ENCODE measurements around the gene CANX. TPM values are rescaled to one million over a fixed set of nuclear protein-coding genes. Genes with fewer than 3 reads are reported as not detected.

CANX gene
- total and polyA plus RNA-seq, 9 of the 15 experiments (the other 6 are each of a cell fraction or from before 2014, with no cell fraction given), result 155 to 893 (median 589) TPM

DNA sequence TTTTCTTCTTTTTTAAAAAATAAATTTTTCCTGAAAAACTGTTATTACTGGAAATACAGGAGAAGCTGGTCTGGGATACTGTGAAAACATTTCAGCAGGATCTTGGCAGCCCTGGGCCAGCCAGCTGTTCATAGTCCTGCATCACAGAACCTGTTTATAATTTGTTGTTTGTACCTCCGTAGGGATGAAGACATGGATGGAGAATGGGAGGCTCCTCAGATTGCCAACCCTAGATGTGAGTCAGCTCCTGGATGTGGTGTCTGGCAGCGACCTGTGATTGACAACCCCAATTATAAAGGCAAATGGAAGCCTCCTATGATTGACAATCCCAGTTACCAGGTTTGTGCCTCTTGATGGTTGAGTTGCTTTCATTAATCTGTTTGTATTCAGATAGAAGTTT, 21.5 kb downstream of the CANX start:
- WGBS (ENCODE audit: insufficient coverage, low coverage, missing lambda C conversion rate), result 90% methylated on average over 2 of the region's 2 CpGs
- ATAC-seq, result no peak

DNA sequence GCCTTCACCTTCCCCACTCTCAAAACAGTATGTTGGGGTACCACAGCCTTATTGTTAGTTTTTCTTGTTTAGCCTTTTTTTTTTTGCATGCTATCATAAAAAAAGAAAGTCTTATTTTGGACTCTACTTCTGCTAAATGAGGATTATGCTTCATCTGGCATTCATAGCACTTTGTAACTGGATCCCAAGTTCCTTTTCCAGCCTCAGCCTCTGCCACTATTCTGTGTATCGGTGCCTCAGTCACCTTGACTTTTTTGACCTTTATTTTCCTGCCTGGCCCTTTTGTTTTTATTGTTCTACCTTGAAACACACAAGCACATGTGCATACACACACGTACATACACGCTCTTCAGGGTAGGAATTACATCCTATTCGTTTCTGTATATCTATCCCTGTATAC, 25.4 kb downstream of the CANX start:
- CTCF ChIA-PET (ENCODE audit: low intra/inter-chr PET ratio), result no interaction called here

More for the DNA sequence above, 21.5 kb downstream of the CANX start:
- Histone ChIP-seq H3K36me3 (ENCODE audit: control insufficient read depth, insufficient read depth, low read length) (peaks cover 93% of the 10 kb centered on the region), H3K9me3 (replicated peaks; ENCODE audit: control insufficient read depth, insufficient read depth, low read depth, low read length) (no peaks in the 10 kb centered on the region), H3K27ac (ENCODE audit: extremely low read depth, low read depth, low read length) (no peak overlapping the region), H3K4me2 (ENCODE audit: insufficient read depth, low read length) (no peak overlapping the region), H3K9ac (ENCODE audit: insufficient read depth in 1 of 2, low read depth in 2 of 2, low read length in 2 of 2) (no peak overlapping the region), H3K27me3 (ENCODE audit: control insufficient read depth in 2 of 2, insufficient read depth in 2 of 2, low read length in 2 of 2) (no peaks in the 10 kb centered on the region), H3K4me3 (no peak overlapping the region), H4K20me1 (replicated peaks; ENCODE audit: control insufficient read depth, insufficient read depth, low read length) (no peaks in the 10 kb centered on the region; the same call in 1 of the 2 replicates), H3K9me1 (ENCODE audit: control insufficient read depth, insufficient read depth, low read length) (no peaks in the 10 kb centered on the region), H3K79me2 (ENCODE audit: control insufficient read depth, insufficient read depth, low read length) (peaks cover 42% of the 10 kb centered on the region), H3K4me1 (replicated peaks in 1 of 2; ENCODE audit: control insufficient read depth in 2 of 2, insufficient read depth in 2 of 2, low read length in 2 of 2) (no peaks in the 10 kb centered on the region), H2AFZ (ENCODE audit: low read depth, low read length) (no peak overlapping the region)
- ChIA-PET POLR2A (interaction anchor here (0.8 to 2.2 kb wide), 3 partner anchors 10 to 18 kb away, joined by 4 to 10 read pairs (median 4); no protein-coding TSS in a partner anchor), CTCF (ENCODE audit: low intra/inter-chr PET ratio) (no interaction called here)
- no peak for DNase-seq (ENCODE audit: extremely low read depth in 1 of 4, low spot score in 3 of 4)
- BruUV-seq (replicated peaks), result no TSS peak
- TF ChIP-seq SETDB1 (IDR thresholded peaks at IDR 0.05; ENCODE audit: low read length), result no peak
- no peak for TF ChIP-seq ZNF57 (CRISPR knock-in tag; IDR thresholded peaks at IDR 0.05)
- TF ChIP-seq RFX1 (IDR thresholded peaks at IDR 0.05), result no peak
- TF ChIP-seq, protein P1, sequence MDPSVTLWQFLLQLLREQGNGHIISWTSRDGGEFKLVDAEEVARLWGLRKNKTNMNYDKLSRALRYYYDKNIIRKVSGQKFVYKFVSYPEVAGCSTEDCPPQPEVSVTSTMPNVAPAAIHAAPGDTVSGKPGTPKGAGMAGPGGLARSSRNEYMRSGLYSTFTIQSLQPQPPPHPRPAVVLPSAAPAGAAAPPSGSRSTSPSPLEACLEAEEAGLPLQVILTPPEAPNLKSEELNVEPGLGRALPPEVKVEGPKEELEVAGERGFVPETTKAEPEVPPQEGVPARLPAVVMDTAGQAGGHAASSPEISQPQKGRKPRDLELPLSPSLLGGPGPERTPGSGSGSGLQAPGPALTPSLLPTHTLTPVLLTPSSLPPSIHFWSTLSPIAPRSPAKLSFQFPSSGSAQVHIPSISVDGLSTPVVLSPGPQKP (CRISPR knock-in tag; IDR thresholded peaks at IDR 0.05), result no peak
- TF ChIP-seq TRIM24 (IDR thresholded peaks at IDR 0.05), result no peak
- no peak for TF ChIP-seq KLF13 (tag; IDR thresholded peaks at IDR 0.05; ENCODE audit: borderline replicate concordance, low read depth)
- in situ Hi-C loops (cut with MboI) (no loop called here), intact Hi-C loops (cut with micrococcal nuclease) (no loop called here)
- no peak for FAIRE-seq

More for the DNA sequence above, 25.4 kb downstream of the CANX start:
- H4K20me1 ChIP-seq (replicated peaks; ENCODE audit: control insufficient read depth, insufficient read depth, low read length), result no peaks in the 10 kb centered on the region; the same call in 1 of the 2 replicates
- no TSS peak for BruUV-seq (replicated peaks)
- no peak for ATAC-seq
- no peaks in the 10 kb centered on the region for H3K9me3 ChIP-seq (replicated peaks; ENCODE audit: control insufficient read depth, insufficient read depth, low read depth, low read length)
- intact Hi-C loops (cut with micrococcal nuclease) (no loop called here), in situ Hi-C loops (cut with MboI) (no loop called here)
- no peak for TF ChIP-seq WHSC1 (IDR thresholded peaks at IDR 0.05; ENCODE audit: low read length)
- TF ChIP-seq, protein P2, sequence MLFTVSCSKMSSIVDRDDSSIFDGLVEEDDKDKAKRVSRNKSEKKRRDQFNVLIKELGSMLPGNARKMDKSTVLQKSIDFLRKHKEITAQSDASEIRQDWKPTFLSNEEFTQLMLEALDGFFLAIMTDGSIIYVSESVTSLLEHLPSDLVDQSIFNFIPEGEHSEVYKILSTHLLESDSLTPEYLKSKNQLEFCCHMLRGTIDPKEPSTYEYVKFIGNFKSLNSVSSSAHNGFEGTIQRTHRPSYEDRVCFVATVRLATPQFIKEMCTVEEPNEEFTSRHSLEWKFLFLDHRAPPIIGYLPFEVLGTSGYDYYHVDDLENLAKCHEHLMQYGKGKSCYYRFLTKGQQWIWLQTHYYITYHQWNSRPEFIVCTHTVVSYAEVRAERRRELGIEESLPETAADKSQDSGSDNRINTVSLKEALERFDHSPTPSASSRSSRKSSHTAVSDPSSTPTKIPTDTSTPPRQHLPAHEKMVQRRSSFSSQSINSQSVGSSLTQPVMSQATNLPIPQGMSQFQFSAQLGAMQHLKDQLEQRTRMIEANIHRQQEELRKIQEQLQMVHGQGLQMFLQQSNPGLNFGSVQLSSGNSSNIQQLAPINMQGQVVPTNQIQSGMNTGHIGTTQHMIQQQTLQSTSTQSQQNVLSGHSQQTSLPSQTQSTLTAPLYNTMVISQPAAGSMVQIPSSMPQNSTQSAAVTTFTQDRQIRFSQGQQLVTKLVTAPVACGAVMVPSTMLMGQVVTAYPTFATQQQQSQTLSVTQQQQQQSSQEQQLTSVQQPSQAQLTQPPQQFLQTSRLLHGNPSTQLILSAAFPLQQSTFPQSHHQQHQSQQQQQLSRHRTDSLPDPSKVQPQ (CRISPR knock-in tag; IDR thresholded peaks at IDR 0.05; ENCODE audit: borderline replicate concordance), result no peak
- no peak for TF ChIP-seq FOXK1 (CRISPR knock-in tag; IDR thresholded peaks at IDR 0.05; ENCODE audit: borderline replicate concordance)
- TF ChIP-seq LCOR (CRISPR knock-in tag; IDR thresholded peaks at IDR 0.05), result no peak
- TF ChIP-seq KAT7 (CRISPR knock-in tag; IDR thresholded peaks at IDR 0.05; ENCODE audit: borderline replicate concordance), result no peak
- TF ChIP-seq MYC (IDR thresholded peaks at IDR 0.05; ENCODE audit: low read depth, low read length), result no peak
- no peak for TF ChIP-seq MYC (CRISPR knock-in tag; IDR thresholded peaks at IDR 0.05; ENCODE audit: borderline replicate concordance, low read depth)
- TF ChIP-seq ZFP30 (CRISPR knock-in tag; IDR thresholded peaks at IDR 0.05; ENCODE audit: borderline replicate concordance), result no peak
- no peak for TF ChIP-seq BRD4 (IDR thresholded peaks at IDR 0.05)
- no peaks in the 10 kb centered on the region for H3K4me1 ChIP-seq (replicated peaks in 1 of 2; ENCODE audit: control insufficient read depth in 2 of 2, insufficient read depth in 2 of 2, low read length in 2 of 2)
- no peak overlapping the region for H3K4me3 ChIP-seq
- POLR2A ChIA-PET, result interaction anchor here (0.5 to 2.0 kb wide), 3 partner anchors 8 to 11 kb away, joined by 3 to 10 read pairs (median 5); partner anchors contain the start of gene MAML1
- no peak overlapping the region for H2AFZ ChIP-seq (ENCODE audit: low read depth, low read length)
- no peaks in the 10 kb centered on the region for H3K9me1 ChIP-seq (ENCODE audit: control insufficient read depth, insufficient read depth, low read length)
- H3K79me2 ChIP-seq (ENCODE audit: control insufficient read depth, insufficient read depth, low read length), result peaks cover 24% of the 10 kb centered on the region; the same call in 2 of the 3 replicates
- no peak overlapping the region for H3K27ac ChIP-seq (ENCODE audit: extremely low read depth, low read depth, low read length)
- no peaks in the 10 kb centered on the region for H3K27me3 ChIP-seq (ENCODE audit: control insufficient read depth in 2 of 2, insufficient read depth in 2 of 2, low read length in 2 of 2)
- H3K9ac ChIP-seq (ENCODE audit: insufficient read depth in 1 of 2, low read depth in 2 of 2, low read length in 2 of 2), result no peak overlapping the region
- H3K36me3 ChIP-seq (ENCODE audit: control insufficient read depth, insufficient read depth, low read length), result peaks cover 94% of the 10 kb centered on the region
- WGBS (ENCODE audit: insufficient coverage, low coverage, missing lambda C conversion rate), result 96% methylated on average over 4 of the region's 4 CpGs
- DNase-seq (ENCODE audit: extremely low read depth in 1 of 4, low spot score in 3 of 4), result no peak
- no peak overlapping the region for H3K4me2 ChIP-seq (ENCODE audit: insufficient read depth, low read length)
- FAIRE-seq, result no peak
